Panc1 (cell line): ENCODE data around the gene PCDH17. TPM values are rescaled to one million over a fixed set of nuclear protein-coding genes. Genes with fewer than 3 reads are reported as not detected.

Experiments used
- ATAC-seq: fragments of 200-7000 bp; cut with Tn5 transposase; 2 replicates; pipeline ENCODE4 v1.9.1; 2020; ENCODE audit warnings: mild to moderate bottlenecking, moderate library complexity
- BruUV-seq: library from RNA; stranded (reverse); fragments of 400-500 nt; replicated peaks from 2 replicates; lab custom pipeline; 2021; lab: Mats Ljungman, UMichigan
- CTCF ChIA-PET: fragments of 300-600 bp; sonication (Branson Sonifier 250); formaldehyde crosslinking; loops from one replicate; lab custom pipeline; 2022; ENCODE audit warnings: antibody characterized with exemption; lab: Charles Lee
- POLR2A ChIA-PET: fragments of 300-600 bp; sonication (Branson Sonifier 250); formaldehyde crosslinking; loops from one replicate; lab custom pipeline; 2022; ENCODE audit warnings: antibody characterized with exemption; lab: Charles Lee
- DNase-seq: peaks from one replicate; pipeline ENCODE4 v3.0.0-alpha.2; 2010; ENCODE audit warnings: low read depth, low spot score
- H3K27ac ChIP-seq: 2 replicates; pipeline ENCODE4 v1.5.1; 2011; ENCODE audit warnings: mild to moderate bottlenecking, low read length, inconsistent platforms
- H3K27me3 ChIP-seq: fragments of 200-500 bp; sonication (Bioruptor generic); 2 replicates; pipeline ENCODE4 v1.6.0; 2014; ENCODE audit warnings: low read length, inconsistent platforms; ENCODE audit not compliant: control insufficient read depth, insufficient read depth
- H3K36me3 ChIP-seq: fragments of 200-500 bp; sonication (Bioruptor generic); 2 replicates; pipeline ENCODE4 v1.5.1; 2014; ENCODE audit warnings: inconsistent platforms, mild to moderate bottlenecking, low read length, moderate library complexity; ENCODE audit not compliant: control insufficient read depth, insufficient read depth
- H3K4me1 ChIP-seq: 2 replicates; pipeline ENCODE4 v1.5.1; 2011; ENCODE audit warnings: inconsistent platforms, mild to moderate bottlenecking, low read length, moderate library complexity; ENCODE audit not compliant: control insufficient read depth, insufficient read depth
- H3K4me3 ChIP-seq, 2 experiments: 2 replicates each; pipeline ENCODE4 v1.5.1; 2011 to 2012; ENCODE audit warnings: low read depth in 2 of 2, low read length in 2 of 2, mild to moderate bottlenecking in 2 of 2, inconsistent platforms in 1 of 2, moderate library complexity in 1 of 2
- H3K9me3 ChIP-seq: fragments of 200-500 bp; sonication (Bioruptor generic); 2 replicates; pipeline ENCODE4 v1.5.1; 2014; ENCODE audit warnings: low read depth, mild to moderate bottlenecking, inconsistent platforms, low read length, moderate library complexity; ENCODE audit not compliant: control insufficient read depth, insufficient read depth
- POLR2AphosphoS5 ChIP-seq: IDR thresholded peaks from 2 replicates; pipeline ENCODE4 v1.6.1; 2012; ENCODE audit warnings: mild to moderate bottlenecking, low read depth, low read length, moderate library complexity
- SIN3A ChIP-seq: IDR thresholded peaks from 2 replicates; pipeline ENCODE4 v1.6.1; 2012; ENCODE audit warnings: low read depth, mild to moderate bottlenecking, low read length, moderate library complexity, borderline replicate concordance; ENCODE audit not compliant: insufficient read depth
- TCF7L2 ChIP-seq: IDR thresholded peaks from 2 replicates; pipeline ENCODE4 v1.6.1; 2011; ENCODE audit warnings: mild to moderate bottlenecking, low read depth, low read length, inconsistent platforms
- in situ Hi-C: cut with HindIII; loops from 2 replicates; pipeline ENCODE4 v1.10.0; 2016; ENCODE audit warnings: low sequenced_read_pairs, low pct_unique_long_range_greater_than_20kb
- intact Hi-C: fragments of 100-400 bp; cut with micrococcal nuclease; formaldehyde crosslinking; loops from one replicate; pipeline ENCODE4 v1.10.0; 2022; ENCODE audit not compliant: unreplicated experiment
- total RNA-seq: library from RNA; stranded (reverse); gene quantifications from one replicate; pipeline ENCODE4 v1.2.1, GENCODE V29; 2021; ENCODE audit not compliant: unreplicated experiment
- TF ChIP-seq, protein P1 (sequence below): fragments of 450-650 bp; IDR thresholded peaks from 2 replicates; pipeline ENCODE4 v1.5.1; 2017; ENCODE audit warnings: mild to moderate bottlenecking
- TF ChIP-seq, protein P2 (sequence below), 2 experiments: IDR thresholded peaks; 2 replicates each; pipeline ENCODE4 v1.6.1; 2011 to 2012; ENCODE audit warnings: low read depth in 2 of 2, control low read depth in 1 of 2, low read length in 1 of 2, mild to moderate bottlenecking in 1 of 2, moderate library complexity in 1 of 2; ENCODE audit not compliant: insufficient read depth in 1 of 2

PCDH17 gene
- total RNA-seq, 1 experiment from 2014 or later, result 0.26 TPM

DNA sequence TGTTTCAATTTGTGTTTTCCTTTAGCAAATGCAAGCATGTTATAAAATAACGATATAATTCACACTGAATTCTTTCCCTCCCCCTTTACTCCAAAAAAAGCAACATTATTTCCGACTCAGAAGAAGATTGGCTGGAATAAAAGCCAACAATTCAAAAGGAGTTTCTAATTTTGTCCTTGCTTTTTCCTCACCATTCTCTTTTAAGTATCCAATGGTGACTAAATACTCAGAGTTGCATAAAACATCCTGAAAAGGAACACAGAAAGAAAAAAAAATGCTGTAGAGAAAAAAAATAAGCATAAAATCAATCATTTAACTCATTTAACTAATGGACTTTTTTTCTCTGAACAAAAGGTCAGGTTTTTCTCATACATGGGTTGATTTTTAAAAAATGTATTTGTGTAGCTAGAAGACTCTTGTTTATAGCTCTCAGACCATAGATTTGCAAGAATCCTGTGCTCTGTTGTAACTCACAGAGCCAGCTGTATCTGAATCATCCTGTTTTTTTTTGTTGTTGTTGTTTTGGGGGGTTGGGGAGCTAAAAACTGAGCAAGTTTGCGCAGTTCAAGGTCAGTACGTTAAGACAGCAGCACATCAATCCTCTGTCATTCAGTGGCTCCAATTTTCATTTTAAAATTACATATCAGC is 108.1 kb downstream of the PCDH17 start:
- in situ Hi-C loops, result no loop called here
- no peak overlapping the region for H3K27ac ChIP-seq
- H3K4me3 ChIP-seq, result no peak overlapping the region
- BruUV-seq, result no TSS peak
- H3K4me1 ChIP-seq, result no peaks in the 10 kb centered on the region
- DNase-seq, result no peak
- no peaks in the 10 kb centered on the region for H3K36me3 ChIP-seq
- ChIA-PET POLR2A (no interaction called here), CTCF (no interaction called here)
- intact Hi-C loops, result no loop called here
- no peaks in the 10 kb centered on the region for H3K9me3 ChIP-seq
- no peaks in the 10 kb centered on the region for H3K27me3 ChIP-seq
- ATAC-seq, result no peak
- TF ChIP-seq SIN3A (no peak), POLR2AphosphoS5 (no peak), TCF7L2 (no peak)
- TF ChIP-seq, protein P1, sequence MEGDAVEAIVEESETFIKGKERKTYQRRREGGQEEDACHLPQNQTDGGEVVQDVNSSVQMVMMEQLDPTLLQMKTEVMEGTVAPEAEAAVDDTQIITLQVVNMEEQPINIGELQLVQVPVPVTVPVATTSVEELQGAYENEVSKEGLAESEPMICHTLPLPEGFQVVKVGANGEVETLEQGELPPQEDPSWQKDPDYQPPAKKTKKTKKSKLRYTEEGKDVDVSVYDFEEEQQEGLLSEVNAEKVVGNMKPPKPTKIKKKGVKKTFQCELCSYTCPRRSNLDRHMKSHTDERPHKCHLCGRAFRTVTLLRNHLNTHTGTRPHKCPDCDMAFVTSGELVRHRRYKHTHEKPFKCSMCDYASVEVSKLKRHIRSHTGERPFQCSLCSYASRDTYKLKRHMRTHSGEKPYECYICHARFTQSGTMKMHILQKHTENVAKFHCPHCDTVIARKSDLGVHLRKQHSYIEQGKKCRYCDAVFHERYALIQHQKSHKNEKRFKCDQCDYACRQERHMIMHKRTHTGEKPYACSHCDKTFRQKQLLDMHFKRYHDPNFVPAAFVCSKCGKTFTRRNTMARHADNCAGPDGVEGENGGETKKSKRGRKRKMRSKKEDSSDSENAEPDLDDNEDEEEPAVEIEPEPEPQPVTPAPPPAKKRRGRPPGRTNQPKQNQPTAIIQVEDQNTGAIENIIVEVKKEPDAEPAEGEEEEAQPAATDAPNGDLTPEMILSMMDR, result no peak
- TF ChIP-seq, protein P2, sequence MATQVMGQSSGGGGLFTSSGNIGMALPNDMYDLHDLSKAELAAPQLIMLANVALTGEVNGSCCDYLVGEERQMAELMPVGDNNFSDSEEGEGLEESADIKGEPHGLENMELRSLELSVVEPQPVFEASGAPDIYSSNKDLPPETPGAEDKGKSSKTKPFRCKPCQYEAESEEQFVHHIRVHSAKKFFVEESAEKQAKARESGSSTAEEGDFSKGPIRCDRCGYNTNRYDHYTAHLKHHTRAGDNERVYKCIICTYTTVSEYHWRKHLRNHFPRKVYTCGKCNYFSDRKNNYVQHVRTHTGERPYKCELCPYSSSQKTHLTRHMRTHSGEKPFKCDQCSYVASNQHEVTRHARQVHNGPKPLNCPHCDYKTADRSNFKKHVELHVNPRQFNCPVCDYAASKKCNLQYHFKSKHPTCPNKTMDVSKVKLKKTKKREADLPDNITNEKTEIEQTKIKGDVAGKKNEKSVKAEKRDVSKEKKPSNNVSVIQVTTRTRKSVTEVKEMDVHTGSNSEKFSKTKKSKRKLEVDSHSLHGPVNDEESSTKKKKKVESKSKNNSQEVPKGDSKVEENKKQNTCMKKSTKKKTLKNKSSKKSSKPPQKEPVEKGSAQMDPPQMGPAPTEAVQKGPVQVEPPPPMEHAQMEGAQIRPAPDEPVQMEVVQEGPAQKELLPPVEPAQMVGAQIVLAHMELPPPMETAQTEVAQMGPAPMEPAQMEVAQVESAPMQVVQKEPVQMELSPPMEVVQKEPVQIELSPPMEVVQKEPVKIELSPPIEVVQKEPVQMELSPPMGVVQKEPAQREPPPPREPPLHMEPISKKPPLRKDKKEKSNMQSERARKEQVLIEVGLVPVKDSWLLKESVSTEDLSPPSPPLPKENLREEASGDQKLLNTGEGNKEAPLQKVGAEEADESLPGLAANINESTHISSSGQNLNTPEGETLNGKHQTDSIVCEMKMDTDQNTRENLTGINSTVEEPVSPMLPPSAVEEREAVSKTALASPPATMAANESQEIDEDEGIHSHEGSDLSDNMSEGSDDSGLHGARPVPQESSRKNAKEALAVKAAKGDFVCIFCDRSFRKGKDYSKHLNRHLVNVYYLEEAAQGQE (IDR thresholded peaks at IDR 0.05; ENCODE audit: insufficient read depth in 1 of 2, low read depth in 2 of 2, low read length in 1 of 2), result no peak

DNA sequence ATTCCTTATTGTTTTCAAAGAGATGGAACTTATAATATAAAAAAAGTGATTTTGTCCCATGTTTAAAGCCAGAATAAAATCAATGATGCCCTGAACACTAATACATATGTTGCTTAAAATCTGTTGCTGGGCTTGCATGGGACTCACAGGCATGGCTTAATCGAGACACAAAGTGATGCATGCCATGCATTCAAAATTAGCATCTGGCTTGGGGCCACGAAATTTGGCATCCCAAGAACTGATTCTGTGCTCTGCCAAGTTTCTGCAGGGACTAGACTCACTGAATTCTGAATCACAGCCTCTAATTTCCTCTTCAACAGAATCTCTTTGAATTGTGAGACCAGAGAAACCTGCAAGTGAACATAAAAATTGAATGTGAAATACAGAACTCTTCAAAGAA is 109.2 kb downstream of the PCDH17 start:
- no peak overlapping the region for H3K27ac ChIP-seq
- no TSS peak for BruUV-seq
- H3K27me3 ChIP-seq, result no peaks in the 10 kb centered on the region
- in situ Hi-C loops (no loop called here), intact Hi-C loops (no loop called here)
- CTCF ChIA-PET, result no interaction called here
- H3K4me3 ChIP-seq, result no peak overlapping the region
- H3K4me1 ChIP-seq, result no peaks in the 10 kb centered on the region
- ATAC-seq (no peak), DNase-seq (no peak)
- POLR2A ChIA-PET, result no interaction called here
- TF ChIP-seq POLR2AphosphoS5, result no peak
- TF ChIP-seq, protein P2 (IDR thresholded peaks at IDR 0.05; ENCODE audit: insufficient read depth in 1 of 2, low read depth in 2 of 2, low read length in 1 of 2), result no peak
- no peak for TF ChIP-seq SIN3A
- TF ChIP-seq, protein P1, result no peak
- TF ChIP-seq TCF7L2, result no peak
- H3K9me3 ChIP-seq, result no peaks in the 10 kb centered on the region
- no peaks in the 10 kb centered on the region for H3K36me3 ChIP-seq
